Peyer's patch (tissue), 4 donors: ENCODE data around the gene MRPS31.

ENCODE experiments used
- POLR2A ChIP-seq, 2 donors: fragments of 450-650 bp; IDR thresholded peaks; one replicate each; pipeline ENCODE4 v1.5.1; 2017; ENCODE audit warnings: antibody characterized with exemption in 2 of 2, mild to moderate bottlenecking in 2 of 2, moderate library complexity in 2 of 2
- TF ChIP-seq, protein P1 (sequence below), 6 experiments: fragments of 450-650 bp in 4 of 6; fragments of 200-600 bp in 2 of 6; sonication (generic) in 1 of 6; IDR thresholded peaks; one replicate each; pipeline ENCODE4 v1.5.1; 2017 to 2019; ENCODE audit warnings: antibody characterized with exemption in 6 of 6, mild to moderate bottlenecking in 3 of 6, moderate library complexity in 1 of 6

- no peak for TF ChIP-seq POLR2A (IDR thresholded peaks at IDR 0.05)
- TF ChIP-seq, protein P1, sequence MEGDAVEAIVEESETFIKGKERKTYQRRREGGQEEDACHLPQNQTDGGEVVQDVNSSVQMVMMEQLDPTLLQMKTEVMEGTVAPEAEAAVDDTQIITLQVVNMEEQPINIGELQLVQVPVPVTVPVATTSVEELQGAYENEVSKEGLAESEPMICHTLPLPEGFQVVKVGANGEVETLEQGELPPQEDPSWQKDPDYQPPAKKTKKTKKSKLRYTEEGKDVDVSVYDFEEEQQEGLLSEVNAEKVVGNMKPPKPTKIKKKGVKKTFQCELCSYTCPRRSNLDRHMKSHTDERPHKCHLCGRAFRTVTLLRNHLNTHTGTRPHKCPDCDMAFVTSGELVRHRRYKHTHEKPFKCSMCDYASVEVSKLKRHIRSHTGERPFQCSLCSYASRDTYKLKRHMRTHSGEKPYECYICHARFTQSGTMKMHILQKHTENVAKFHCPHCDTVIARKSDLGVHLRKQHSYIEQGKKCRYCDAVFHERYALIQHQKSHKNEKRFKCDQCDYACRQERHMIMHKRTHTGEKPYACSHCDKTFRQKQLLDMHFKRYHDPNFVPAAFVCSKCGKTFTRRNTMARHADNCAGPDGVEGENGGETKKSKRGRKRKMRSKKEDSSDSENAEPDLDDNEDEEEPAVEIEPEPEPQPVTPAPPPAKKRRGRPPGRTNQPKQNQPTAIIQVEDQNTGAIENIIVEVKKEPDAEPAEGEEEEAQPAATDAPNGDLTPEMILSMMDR (IDR thresholded peaks at IDR 0.05): no peak
Measured at GRCh38 chr13:40806241-40806640, 35.3 kb upstream of the MRPS31 start.
